GM12801 (cell line): Measurements from ENCODE around the gene MAP7D2.

Experiments
- CTCF ChIP-seq: IDR thresholded peaks from one replicate; pipeline ENCODE4 v1.5.1; 2011; ENCODE audit warnings: control low read depth; ENCODE audit not compliant: insufficient read length; ENCODE audit errors: extremely low read depth

Gene MAP7D2

GRCh38 chrX:19960913-19961312 lies 155.8 kb downstream of the MAP7D2 start:
- TF ChIP-seq CTCF = no peak

- no peak for TF ChIP-seq CTCF
Observed at GRCh38 chrX:19958552-19959486, 157.9 kb downstream of the MAP7D2 start.

GRCh38 chrX:19956923-19957322 lies 159.8 kb downstream of the MAP7D2 start:
- no peak for TF ChIP-seq CTCF
